Hematopoietic multipotent progenitor cell treated with erythropoietin and hydrocortisone succinate and interleukin-3 and kit ligand, for 17 days (in vitro differentiated cells): ENCODE measurements around the gene CCKAR.

Source experiments
- DNase-seq: peaks from one replicate; pipeline ENCODE4 v3.0.0-alpha.2; 2015; ENCODE audit warnings: low spot score

CCKAR gene

GRCh38 chr4:26490960-26491284 lies 638 bp upstream of the CCKAR start:
- no peak for DNase-seq

GRCh38 chr4:26489101-26489985 lies 941 bp downstream of the CCKAR start:
- no peak for DNase-seq

GRCh38 chr4:26485684-26486083 lies 4.6 kb downstream of the CCKAR start:
- no peak for DNase-seq

DNA sequence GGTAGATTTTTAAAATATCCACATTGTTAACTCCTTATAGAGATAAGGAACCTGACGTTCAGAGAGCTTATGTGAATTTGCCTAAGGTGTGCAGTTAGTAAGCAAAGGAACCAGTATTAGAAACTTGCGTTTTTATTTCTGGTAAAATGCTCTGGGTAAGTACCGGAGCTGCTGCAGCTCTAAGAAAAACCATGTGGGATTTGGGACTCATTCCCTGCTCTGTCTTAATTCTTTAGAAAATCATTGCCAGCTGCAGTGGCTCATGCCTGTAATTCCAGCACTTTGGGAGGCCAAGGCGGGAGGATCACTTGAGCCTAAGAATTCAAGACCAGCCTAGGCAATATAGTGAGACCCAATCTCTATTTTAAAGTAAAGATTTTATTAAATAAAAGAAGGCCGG lies 5.8 kb downstream of the CCKAR start:
- DNase-seq = no peak

- no peak for DNase-seq
These were observed 6.2 kb downstream of the CCKAR start for GRCh38 chr4:26484032-26484515.

DNA sequence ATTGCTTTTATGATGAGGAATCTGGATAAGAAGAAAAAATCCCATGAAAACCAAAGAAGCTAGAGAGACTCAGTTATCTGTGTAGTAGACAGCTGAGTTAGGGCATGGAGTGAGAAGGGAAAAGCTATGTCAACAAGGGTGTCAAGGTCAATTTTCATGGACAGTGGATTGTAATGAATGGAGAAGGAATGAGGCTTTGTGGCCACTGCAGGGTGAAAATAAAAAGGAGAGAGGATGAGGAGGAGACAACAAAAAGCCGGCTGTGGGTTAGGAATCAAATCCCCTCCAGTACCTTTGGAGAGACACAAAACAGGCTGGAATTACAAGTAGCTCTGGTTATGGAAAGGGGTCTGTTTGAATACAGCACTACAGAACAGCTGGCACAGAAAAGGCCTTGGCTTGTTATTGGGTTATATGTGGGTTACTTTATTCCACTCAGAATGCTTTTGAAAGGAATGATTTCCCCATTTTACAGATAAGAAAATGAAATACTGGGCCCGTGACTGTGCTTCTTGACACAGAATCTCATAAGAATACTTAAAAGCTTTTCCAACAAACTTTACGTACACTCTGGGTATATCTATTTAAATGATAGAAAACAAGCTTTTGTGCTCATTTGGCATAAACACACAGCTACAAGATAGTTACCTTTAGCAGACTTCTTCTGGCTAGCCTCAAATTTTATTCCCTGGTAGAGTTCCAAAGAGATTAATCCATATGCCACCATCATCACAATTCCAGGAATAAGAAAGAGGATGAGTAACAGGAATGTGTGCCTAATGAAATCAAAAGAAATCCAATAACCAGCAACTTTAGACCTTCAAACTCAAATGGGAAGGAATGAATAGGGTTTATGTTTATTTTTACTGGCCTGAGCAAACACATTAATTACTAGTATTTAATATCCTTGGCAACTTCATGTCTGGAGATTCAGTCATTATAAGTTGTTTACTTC lies 7.5 kb downstream of the CCKAR start:
- no peak for DNase-seq

DNA sequence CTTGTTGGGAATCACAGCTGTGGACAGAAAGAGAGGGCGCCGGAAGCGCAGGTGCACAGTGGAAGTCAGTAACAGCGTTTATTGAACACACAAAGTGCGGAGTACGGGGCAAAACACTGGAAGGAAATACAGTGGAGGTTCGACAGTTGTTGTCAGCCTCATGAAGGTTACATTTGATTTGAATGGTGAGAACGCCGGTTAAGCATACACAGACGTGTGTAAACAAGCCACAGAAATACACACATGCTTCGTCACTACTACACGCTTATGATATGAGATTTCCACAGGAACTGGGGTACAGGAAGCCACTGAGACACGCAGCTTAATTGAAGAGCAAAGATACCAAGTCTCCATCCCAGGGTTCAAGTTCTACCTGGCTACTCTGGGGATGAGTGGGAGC lies 12.0 kb downstream of the CCKAR start:
- no peak for DNase-seq

- DNase-seq = no peak
These were observed 13.7 kb downstream of the CCKAR start for GRCh38 chr4:26476545-26476944.

- no peak for DNase-seq
These were observed 14.6 kb downstream of the CCKAR start for GRCh38 chr4:26475716-26476115.

- DNase-seq = no peak
These were observed 15.7 kb downstream of the CCKAR start for GRCh38 chr4:26474551-26474950.

DNA sequence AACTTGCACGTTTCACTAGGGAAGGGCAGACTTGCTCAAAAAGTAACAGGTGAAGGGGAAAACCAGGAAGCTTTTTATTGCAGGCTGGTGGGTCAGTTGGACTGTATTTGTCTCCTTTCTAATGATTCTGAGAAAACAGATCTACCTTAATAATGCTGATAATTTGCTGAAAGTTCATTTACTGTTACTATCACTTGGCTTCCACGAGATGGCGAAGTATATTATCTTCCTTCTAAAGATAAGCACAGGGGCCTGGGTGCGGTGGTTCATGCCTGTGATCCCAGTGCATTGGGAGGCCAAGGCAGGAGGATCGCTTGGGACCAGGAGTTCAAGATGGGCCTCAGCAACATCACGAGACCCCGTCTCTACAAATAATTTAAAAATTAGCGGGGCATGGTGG lies 16.4 kb downstream of the CCKAR start:
- DNase-seq = no peak

DNA sequence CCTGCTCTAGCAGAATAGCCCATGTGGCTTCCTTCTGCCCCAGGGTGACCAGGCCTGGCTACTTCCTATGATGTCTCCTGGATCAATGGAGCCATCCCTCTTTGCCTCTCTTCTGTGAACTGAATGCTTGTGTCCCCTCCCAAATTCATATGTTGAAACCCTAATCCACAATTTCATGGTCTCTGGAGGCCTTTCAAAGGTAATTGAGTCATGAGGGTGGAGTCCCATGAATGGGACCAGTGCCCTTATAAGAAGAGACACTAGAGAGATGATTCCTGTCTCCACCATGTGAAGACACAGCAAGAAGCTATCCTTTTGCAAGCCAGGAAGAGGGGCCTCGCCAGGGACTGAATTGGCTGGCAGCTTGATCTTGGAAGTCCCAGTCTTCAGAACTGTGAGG lies 18.4 kb downstream of the CCKAR start:
- no peak for DNase-seq

DNA sequence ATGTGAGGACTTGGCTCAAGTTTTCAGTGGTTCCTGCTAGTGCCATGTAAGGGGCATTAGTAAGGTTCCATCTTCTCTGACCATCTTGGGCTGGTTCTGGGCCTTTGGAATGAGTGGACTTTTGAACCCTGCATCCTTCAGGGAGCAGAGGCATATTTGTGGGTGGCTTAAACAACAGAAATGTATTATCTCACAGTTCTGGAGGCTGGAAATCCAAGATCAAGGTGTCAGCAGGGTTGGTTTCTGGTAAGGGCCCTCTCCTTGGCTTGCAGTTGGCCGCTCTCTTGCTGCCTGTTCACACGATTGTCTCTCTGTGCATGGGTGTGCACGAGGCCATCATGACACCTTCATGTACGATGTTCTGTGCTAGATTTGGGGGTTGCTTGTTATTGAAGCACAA lies 21.3 kb downstream of the CCKAR start:
- DNase-seq = no peak

- no peak for DNase-seq
These were observed 21.9 kb downstream of the CCKAR start for GRCh38 chr4:26468283-26468949.

GRCh38 chr4:26467724-26468123 lies 22.6 kb downstream of the CCKAR start:
- no peak for DNase-seq

GRCh38 chr4:26466578-26467270 lies 23.6 kb downstream of the CCKAR start:
- DNase-seq = no peak

- no peak for DNase-seq
These were observed 25.7 kb downstream of the CCKAR start for GRCh38 chr4:26464420-26465095.

DNA sequence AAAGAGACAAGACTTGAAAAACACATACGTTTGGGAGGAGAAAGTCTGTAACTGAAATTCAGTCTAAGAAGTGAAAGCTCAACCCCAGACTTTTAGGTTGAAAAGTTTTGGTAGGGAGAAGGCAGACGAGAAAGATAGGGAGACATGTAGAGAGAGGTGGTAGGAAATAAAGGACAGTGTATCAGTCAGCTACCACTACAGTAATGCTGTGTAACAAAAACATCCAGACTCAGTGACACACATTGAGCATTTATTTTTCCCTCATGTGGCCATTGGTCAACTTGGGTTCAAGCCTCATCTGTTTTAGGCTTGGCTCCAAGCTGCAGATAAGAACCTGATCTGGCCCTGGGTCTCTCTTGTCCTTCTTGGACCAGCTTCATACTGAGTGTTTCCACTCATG lies 26.9 kb downstream of the CCKAR start:
- DNase-seq = no peak

- no peak for DNase-seq
These were observed 27.4 kb downstream of the CCKAR start for GRCh38 chr4:26462874-26463273.

DNA sequence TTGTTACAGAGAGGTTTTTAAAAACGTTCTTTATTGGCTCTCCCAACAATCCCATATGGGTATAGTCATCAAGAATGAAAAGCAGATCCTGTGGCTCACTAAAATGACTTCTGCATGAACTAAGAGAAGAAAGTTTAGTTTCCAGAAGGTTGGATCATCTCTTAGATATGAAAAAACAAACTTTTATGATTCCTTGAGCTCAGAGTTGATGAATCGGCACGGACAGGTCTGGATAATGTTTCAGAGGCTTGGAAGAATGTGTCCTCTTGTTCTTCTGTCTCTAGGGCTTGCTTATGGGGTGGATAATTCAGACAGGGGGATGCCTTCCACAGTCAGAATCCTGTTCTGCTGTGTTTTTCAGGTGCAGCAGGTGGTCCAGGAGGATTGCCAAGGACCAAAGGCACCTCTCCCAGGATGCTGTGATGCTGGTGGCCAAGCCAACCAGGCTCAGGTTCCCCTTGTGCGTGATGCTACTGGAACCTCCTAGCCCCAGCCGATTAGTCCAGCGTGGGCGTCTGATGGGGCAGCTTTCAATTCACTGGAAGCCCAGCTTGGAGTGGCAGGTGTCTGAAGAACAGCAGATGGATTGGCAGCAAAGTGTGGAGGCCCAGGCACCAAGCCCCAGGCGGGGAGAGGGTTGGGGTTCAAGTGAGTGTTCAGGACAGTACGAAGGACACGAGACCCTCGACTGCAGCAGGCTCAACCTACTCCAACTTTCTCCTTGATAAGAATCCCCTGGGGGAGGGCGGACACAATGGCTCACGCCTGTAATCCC lies 30.3 kb downstream of the CCKAR start:
- no peak for DNase-seq
